HepG2 (cell line): ENCODE data around the gene P2RX7. TPM values are rescaled to one million over a fixed set of nuclear protein-coding genes. Genes with fewer than 3 reads are reported as not detected.
"Not testable (repeated sequence)": the region's sequence is repeated elsewhere in the genome, so short reads cannot be mapped to it uniquely, and the experiment has no call there.

Experiments used
- ARNT2 ChIP-seq: sonication (generic); formaldehyde crosslinking; IDR thresholded peaks from 2 replicates; pipeline ENCODE4 v1.8.0; 2022; ENCODE audit warnings: mild to moderate bottlenecking, low read depth, missing genetic modification reagents, moderate library complexity
- ATF7 ChIP-seq, 2 experiments: fragments of 450-650 bp in 1 of 2; sonication (generic) in 1 of 2; formaldehyde crosslinking in 1 of 2; IDR thresholded peaks; 2 replicates each; pipeline versions ENCODE4 v1.4.0 to v1.6.1; 2016 to 2020; ENCODE audit warnings: antibody characterized with exemption in 1 of 2, mild to moderate bottlenecking in 1 of 2, missing genetic modification reagents in 1 of 2
- FOSL2 ChIP-seq: sonication (generic); formaldehyde crosslinking; IDR thresholded peaks from 2 replicates; pipeline ENCODE4 v1.4.0; 2020; ENCODE audit warnings: missing genetic modification reagents
- KLF11 ChIP-seq: IDR thresholded peaks from 2 replicates; pipeline ENCODE4 v1.6.1; 2016; ENCODE audit warnings: missing compliant biosample characterization
- NRL ChIP-seq: sonication (generic); formaldehyde crosslinking; IDR thresholded peaks from 2 replicates; pipeline ENCODE4 v1.5.0; 2020; ENCODE audit warnings: missing genetic modification reagents, mild to moderate bottlenecking, moderate library complexity, borderline replicate concordance
- RAD21 ChIP-seq: fragments of 450-650 bp; formaldehyde crosslinking; IDR thresholded peaks from 2 replicates; pipeline ENCODE4 v1.5.0; 2020; ENCODE audit warnings: mild to moderate bottlenecking
- RXRA ChIP-seq: sonication (generic); formaldehyde crosslinking; IDR thresholded peaks from 2 replicates; pipeline ENCODE4 v1.5.1; 2020; ENCODE audit warnings: missing genetic modification reagents
- RXRB ChIP-seq: IDR thresholded peaks from 2 replicates; pipeline ENCODE4 v1.6.1; 2016; ENCODE audit warnings: borderline replicate concordance, missing genetic modification reagents, missing compliant biosample characterization
- TEAD3 ChIP-seq: optimal IDR thresholded peaks from 2 replicates; pipeline ENCODE3; 2016; ENCODE audit warnings: borderline replicate concordance
- THAP11 ChIP-seq: IDR thresholded peaks from 2 replicates; pipeline ENCODE4 v1.6.1; 2016; ENCODE audit warnings: missing biosample characterization, missing genetic modification reagents
- ZMYM3 ChIP-seq: sonication (generic); formaldehyde crosslinking; IDR thresholded peaks from 2 replicates; pipeline ENCODE4 v1.5.1; 2020; ENCODE audit warnings: mild to moderate bottlenecking, missing genetic modification reagents
- ZNF724P ChIP-seq: sonication (generic); formaldehyde crosslinking; IDR thresholded peaks from 2 replicates; pipeline ENCODE4 v1.8.0; 2022; ENCODE audit warnings: missing genetic modification reagents, borderline replicate concordance
- polyA plus RNA-seq, 8 experiments: library from polyadenylated mRNA; depleted of rRNA in 3 of 8; stranded (reverse) in 7 of 8; unstranded in 1 of 8; fragments of >200 nt; fragmentation: Illumina TruSeq in 4 of 8; extraction: Trizol in 4 of 8; gene quantifications; 2 replicates each; pipeline versions ENCODE4 v1.2.1 to v1.2.3, GENCODE V29; 2011 to 2016; ENCODE audit warnings: low read depth in 4 of 8, missing spikeins in 1 of 8, mixed read lengths in 1 of 8; ENCODE audit not compliant: insufficient read depth in 1 of 8
- total RNA-seq, 5 experiments: library from RNA; depleted of rRNA; stranded (reverse); fragments of >200 nt; fragmentation: Illumina TruSeq; extraction: Trizol; gene quantifications; 2 replicates each; pipeline ENCODE4 v1.2.3, GENCODE V29; 2016; ENCODE audit warnings: low read depth in 1 of 5
- TF ChIP-seq, protein P1 (sequence below): sonication (generic); formaldehyde crosslinking; IDR thresholded peaks from 2 replicates; pipeline ENCODE4 v1.4.0; 2020; ENCODE audit warnings: missing genetic modification reagents, mild to moderate bottlenecking, borderline replicate concordance
- TF ChIP-seq, protein P2 (sequence below): sonication (generic); formaldehyde crosslinking; IDR thresholded peaks from 2 replicates; pipeline ENCODE4 v1.5.1; 2020; ENCODE audit warnings: mild to moderate bottlenecking, missing genetic modification reagents, moderate library complexity
- TF ChIP-seq, protein P3 (sequence below): IDR thresholded peaks from 2 replicates; pipeline ENCODE4 v1.6.1; 2016; ENCODE audit warnings: mild to moderate bottlenecking
- TF ChIP-seq, protein P4 (sequence below): sonication (generic); formaldehyde crosslinking; IDR thresholded peaks from 2 replicates; pipeline ENCODE4 v1.5.0; 2020; ENCODE audit warnings: missing genetic modification reagents, mild to moderate bottlenecking, borderline replicate concordance

The P2RX7 gene
- total and polyA plus RNA-seq, 2 of the 13 experiments (the other 11 are each of a cell fraction or from before 2014, with no cell fraction given): 0.13 to 0.73 TPM

DNA sequence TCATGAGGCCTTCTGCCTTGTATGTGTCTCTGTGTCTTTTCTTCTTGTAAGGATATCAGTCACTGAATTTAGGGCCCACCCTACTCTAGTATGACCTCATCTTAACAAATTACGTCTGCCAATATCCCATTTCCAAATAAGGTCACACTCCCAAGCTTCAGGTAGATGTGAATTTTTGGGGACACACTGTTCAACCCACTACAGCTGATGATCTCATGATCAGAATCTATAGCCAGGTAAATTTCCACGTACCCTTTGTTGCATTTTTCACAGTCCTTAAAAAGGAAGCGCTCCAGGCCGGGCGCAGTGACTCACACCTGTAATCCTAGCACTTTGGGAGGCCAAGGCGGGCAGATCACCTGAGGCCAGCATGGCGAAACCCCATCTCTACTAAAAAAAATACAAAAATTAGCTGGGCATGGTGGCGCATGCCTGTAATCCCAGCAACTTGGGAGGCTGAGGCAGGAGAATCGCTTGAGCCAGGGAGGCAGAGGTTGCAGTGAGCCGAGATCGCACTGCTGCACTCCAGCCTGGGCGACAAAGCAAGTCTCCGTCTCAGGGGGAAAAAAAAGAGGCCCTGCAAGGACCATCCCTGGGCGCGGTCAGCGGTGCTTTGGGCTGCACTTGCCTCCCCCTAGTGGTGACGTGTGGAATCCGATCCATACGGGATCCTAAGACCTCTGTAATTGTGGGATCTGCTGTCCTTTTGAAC lies 97.3 kb downstream of the P2RX7 start (continued):
- TF ChIP-seq ZMYM3 (0 out of 2 replicates have a peak, but pooled peaks have one; percentile 10), NRL (0 out of 2 replicates have a peak, but pooled peaks have one; percentile 55), RXRB (CRISPR knock-in tag) (peak; percentile 36; the same call in 1 of the 2 replicates), ARNT2 (CRISPR knock-in tag) (0 out of 2 replicates have a peak, but pooled peaks have one; percentile 45), KLF11 (CRISPR knock-in tag) (peak; percentile 22; the same call in 1 of the 2 replicates), RXRA (peak; percentile 50; the same call in 1 of the 2 replicates), ATF7 (IDR thresholded peaks at IDR 0.05) (peak; percentile 21; the same call in 1 of the 2 replicates), ZNF724P (CRISPR knock-in tag) (peak; percentile 56; the same call in 1 of the 2 replicates), RAD21 (peak; percentile 64), FOSL2 (CRISPR knock-in tag) (peak; percentile 45), TEAD3 (CRISPR knock-in tag) (peak; percentile 48), THAP11 (CRISPR knock-in tag) (0 out of 2 replicates have a peak, but pooled peaks have one; percentile 17)
- TF ChIP-seq, protein P1, sequence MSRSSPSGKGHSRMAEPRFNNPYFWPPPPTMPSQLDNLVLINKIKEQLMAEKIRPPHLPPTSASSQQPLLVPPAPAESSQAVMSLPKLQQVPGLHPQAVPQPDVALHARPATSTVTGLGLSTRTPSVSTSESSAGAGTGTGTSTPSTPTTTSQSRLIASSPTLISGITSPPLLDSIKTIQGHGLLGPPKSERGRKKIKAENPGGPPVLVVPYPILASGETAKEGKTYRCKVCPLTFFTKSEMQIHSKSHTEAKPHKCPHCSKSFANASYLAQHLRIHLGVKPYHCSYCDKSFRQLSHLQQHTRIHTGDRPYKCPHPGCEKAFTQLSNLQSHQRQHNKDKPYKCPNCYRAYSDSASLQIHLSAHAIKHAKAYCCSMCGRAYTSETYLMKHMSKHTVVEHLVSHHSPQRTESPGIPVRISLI (CRISPR knock-in tag): peak; percentile 85; the same call in 1 of the 2 replicates
- TF ChIP-seq ATF7 (CRISPR knock-in tag; IDR thresholded peaks at IDR 0.05): not testable (repeated sequence)
- TF ChIP-seq, protein P2, sequence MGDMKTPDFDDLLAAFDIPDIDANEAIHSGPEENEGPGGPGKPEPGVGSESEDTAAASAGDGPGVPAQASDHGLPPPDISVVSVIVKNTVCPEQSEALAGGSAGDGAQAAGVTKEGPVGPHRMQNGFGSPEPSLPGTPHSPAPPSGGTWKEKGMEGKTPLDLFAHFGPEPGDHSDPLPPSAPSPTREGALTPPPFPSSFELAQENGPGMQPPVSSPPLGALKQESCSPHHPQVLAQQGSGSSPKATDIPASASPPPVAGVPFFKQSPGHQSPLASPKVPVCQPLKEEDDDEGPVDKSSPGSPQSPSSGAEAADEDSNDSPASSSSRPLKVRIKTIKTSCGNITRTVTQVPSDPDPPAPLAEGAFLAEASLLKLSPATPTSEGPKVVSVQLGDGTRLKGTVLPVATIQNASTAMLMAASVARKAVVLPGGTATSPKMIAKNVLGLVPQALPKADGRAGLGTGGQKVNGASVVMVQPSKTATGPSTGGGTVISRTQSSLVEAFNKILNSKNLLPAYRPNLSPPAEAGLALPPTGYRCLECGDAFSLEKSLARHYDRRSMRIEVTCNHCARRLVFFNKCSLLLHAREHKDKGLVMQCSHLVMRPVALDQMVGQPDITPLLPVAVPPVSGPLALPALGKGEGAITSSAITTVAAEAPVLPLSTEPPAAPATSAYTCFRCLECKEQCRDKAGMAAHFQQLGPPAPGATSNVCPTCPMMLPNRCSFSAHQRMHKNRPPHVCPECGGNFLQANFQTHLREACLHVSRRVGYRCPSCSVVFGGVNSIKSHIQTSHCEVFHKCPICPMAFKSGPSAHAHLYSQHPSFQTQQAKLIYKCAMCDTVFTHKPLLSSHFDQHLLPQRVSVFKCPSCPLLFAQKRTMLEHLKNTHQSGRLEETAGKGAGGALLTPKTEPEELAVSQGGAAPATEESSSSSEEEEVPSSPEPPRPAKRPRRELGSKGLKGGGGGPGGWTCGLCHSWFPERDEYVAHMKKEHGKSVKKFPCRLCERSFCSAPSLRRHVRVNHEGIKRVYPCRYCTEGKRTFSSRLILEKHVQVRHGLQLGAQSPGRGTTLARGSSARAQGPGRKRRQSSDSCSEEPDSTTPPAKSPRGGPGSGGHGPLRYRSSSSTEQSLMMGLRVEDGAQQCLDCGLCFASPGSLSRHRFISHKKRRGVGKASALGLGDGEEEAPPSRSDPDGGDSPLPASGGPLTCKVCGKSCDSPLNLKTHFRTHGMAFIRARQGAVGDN (CRISPR knock-in tag): peak; percentile 50
- TF ChIP-seq, protein P3, sequence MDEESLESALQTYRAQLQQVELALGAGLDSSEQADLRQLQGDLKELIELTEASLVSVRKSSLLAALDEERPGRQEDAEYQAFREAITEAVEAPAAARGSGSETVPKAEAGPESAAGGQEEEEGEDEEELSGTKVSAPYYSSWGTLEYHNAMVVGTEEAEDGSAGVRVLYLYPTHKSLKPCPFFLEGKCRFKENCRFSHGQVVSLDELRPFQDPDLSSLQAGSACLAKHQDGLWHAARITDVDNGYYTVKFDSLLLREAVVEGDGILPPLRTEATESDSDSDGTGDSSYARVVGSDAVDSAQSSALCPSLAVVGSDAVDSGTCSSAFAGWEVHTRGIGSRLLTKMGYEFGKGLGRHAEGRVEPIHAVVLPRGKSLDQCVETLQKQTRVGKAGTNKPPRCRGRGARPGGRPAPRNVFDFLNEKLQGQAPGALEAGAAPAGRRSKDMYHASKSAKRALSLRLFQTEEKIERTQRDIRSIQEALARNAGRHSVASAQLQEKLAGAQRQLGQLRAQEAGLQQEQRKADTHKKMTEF (CRISPR knock-in tag): peak; percentile 23; the same call in 1 of the 2 replicates
- TF ChIP-seq, protein P4, sequence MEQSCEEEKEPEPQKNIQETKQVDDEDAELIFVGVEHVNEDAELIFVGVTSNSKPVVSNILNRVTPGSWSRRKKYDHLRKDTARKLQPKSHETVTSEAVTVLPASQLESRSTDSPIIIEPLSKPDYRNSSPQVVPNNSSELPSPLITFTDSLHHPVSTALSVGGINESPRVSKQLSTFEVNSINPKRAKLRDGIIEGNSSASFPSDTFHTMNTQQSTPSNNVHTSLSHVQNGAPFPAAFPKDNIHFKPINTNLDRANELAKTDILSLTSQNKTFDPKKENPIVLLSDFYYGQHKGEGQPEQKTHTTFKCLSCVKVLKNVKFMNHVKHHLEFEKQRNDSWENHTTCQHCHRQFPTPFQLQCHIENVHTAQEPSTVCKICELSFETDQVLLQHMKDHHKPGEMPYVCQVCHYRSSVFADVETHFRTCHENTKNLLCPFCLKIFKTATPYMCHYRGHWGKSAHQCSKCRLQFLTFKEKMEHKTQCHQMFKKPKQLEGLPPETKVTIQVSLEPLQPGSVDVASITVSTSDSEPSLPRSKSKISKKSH (CRISPR knock-in tag): peak; percentile 40; the same call in 1 of the 2 replicates
